Right lobe of liver (tissue), 4 donors: ENCODE data around the gene RIPOR2.

Experiments
- POLR2A ChIP-seq: fragments of 450-650 bp; IDR thresholded peaks from one replicate; pipeline ENCODE4 v1.6.1; 2017; ENCODE audit warnings: antibody characterized with exemption, mild to moderate bottlenecking
- TF ChIP-seq, protein P1 (sequence below), 4 donors: fragments of 200-600 bp in 3 of 4; fragments of 450-650 bp in 1 of 4; IDR thresholded peaks; one replicate each; pipeline versions ENCODE4 v1.5.1 to v1.8.0; 2016 to 2022; ENCODE audit warnings: antibody characterized with exemption in 4 of 4, mild to moderate bottlenecking in 2 of 4
- donor health status: DM: no; HTN: no; CAD: no.
- donor health status: DM: no; HTN: no; CAD: no.
- donor health status: DM: no; HTN: yes; CAD: no.

DNA sequence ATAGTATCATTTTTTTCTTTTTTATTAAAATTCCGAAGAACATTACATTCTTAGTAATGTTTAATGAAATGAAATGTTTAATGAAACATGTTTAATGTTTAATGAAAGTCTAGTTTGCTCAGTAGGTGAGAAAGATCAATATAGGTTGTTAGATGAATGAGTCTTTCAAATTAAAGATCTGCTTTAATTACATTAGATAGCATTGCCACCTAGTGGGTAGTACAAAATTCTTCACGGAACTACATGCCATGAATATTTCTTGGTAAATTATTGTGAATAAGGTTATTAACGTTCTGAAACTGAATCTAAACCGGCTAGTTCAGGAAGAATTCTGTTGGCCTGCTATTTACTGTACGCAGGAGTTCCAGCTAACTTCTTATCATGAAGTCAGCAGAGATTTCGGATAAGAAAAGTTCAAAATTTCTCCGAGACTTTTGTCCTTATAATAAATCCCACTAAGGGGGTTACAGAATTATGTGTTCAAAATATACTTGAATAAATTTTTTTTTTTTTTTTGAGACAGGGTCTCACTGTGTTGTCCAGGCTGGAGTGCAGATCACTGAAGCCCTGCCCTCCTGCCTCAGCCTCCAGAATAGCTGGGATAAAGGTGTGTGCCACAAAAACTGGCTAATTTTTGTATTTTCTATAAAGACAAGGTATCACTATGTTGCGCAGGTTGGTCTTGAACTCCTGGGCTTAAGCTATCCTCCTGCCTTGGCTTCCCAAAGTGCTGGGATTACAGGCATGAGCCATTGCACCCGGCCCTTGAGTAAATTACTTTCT lies 168.9 kb downstream of the RIPOR2 start:
- TF ChIP-seq, protein P1, sequence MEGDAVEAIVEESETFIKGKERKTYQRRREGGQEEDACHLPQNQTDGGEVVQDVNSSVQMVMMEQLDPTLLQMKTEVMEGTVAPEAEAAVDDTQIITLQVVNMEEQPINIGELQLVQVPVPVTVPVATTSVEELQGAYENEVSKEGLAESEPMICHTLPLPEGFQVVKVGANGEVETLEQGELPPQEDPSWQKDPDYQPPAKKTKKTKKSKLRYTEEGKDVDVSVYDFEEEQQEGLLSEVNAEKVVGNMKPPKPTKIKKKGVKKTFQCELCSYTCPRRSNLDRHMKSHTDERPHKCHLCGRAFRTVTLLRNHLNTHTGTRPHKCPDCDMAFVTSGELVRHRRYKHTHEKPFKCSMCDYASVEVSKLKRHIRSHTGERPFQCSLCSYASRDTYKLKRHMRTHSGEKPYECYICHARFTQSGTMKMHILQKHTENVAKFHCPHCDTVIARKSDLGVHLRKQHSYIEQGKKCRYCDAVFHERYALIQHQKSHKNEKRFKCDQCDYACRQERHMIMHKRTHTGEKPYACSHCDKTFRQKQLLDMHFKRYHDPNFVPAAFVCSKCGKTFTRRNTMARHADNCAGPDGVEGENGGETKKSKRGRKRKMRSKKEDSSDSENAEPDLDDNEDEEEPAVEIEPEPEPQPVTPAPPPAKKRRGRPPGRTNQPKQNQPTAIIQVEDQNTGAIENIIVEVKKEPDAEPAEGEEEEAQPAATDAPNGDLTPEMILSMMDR (IDR thresholded peaks at IDR 0.05): peak; percentile 51 to 57 (median 54)
- no peak for TF ChIP-seq POLR2A
